ENCODE measurements around the gene TDRD15. TPM values are rescaled to one million over a fixed set of nuclear protein-coding genes. Genes with fewer than 3 reads are reported as not detected.

TDRD15 gene
- total RNA-seq (2014; rRNA removed; shearing (Covaris generic); ENCODE audit: low replicate concordance) = not detected in 2 replicates

- Histone ChIP-seq H3K4me3 (ENCODE audit: low read length) (no peak within 1 kb of the TSS), H3K9me3 (ENCODE audit: low read length) (no peaks in the 10 kb centered on the region), H3K36me3 (ENCODE audit: insufficient read depth, low read length) (no peaks in the 10 kb centered on the region), H3K4me1 (ENCODE audit: low read length) (no peaks in the 10 kb centered on the region), H3K9me2 (replicated peaks; ENCODE audit: insufficient read depth, low read length) (no peaks in the 10 kb centered on the region), H4K20me1 (ENCODE audit: insufficient read depth, low read depth, low read length) (no peaks in the 10 kb centered on the region), H3K27ac (ENCODE audit: low read length) (no peak within 1 kb of the TSS), H3K79me2 (ENCODE audit: low read length) (no peaks in the 10 kb centered on the region), H3K4me2 (ENCODE audit: low read depth, low read length, poor library complexity, severe bottlenecking) (no peak within 1 kb of the TSS), H3K27me3 (ENCODE audit: low read length) (no peaks in the 10 kb centered on the region), H2AFZ (ENCODE audit: low read length) (no peak within 1 kb of the TSS), H3K9ac (ENCODE audit: low read length) (no peak within 1 kb of the TSS)
- DNase-seq = no peak
These were observed at the start of gene TDRD15 for GRCh38 chr2:21123473-21124393. Gene TDRD15 (plus strand): TSS chr2:21123968. CDS start chr2:21137468, 13,500 bp downstream.

GRCh38 chr2:21078296-21078695, 45.5 kb upstream of the TDRD15 start:
- H3K4me1 ChIP-seq (ENCODE audit: low read length) = no peaks in the 10 kb centered on the region
- H3K27ac ChIP-seq (ENCODE audit: low read length) = no peak overlapping the region
- H3K79me2 ChIP-seq (ENCODE audit: low read length) = no peaks in the 10 kb centered on the region
- no peaks in the 10 kb centered on the region for H3K9me2 ChIP-seq (replicated peaks; ENCODE audit: insufficient read depth, low read length)
- H3K4me3 ChIP-seq (ENCODE audit: low read length) = no peak overlapping the region
- no peak overlapping the region for H3K4me2 ChIP-seq (ENCODE audit: low read depth, low read length, poor library complexity, severe bottlenecking)
- H4K20me1 ChIP-seq (ENCODE audit: insufficient read depth, low read depth, low read length) = no peaks in the 10 kb centered on the region
- H3K9me3 ChIP-seq (ENCODE audit: low read length) = no peaks in the 10 kb centered on the region
- no peaks in the 10 kb centered on the region for H3K27me3 ChIP-seq (ENCODE audit: low read length)
- no peak overlapping the region for H3K9ac ChIP-seq (ENCODE audit: low read length)
- H3K36me3 ChIP-seq (ENCODE audit: insufficient read depth, low read length) = no peaks in the 10 kb centered on the region
- no peak overlapping the region for H2AFZ ChIP-seq (ENCODE audit: low read length)
- DNase-seq = no peak

GRCh38 chr2:21083482-21083881, 40.3 kb upstream of the TDRD15 start:
- H3K79me2 ChIP-seq (ENCODE audit: low read length) = no peaks in the 10 kb centered on the region
- H3K27ac ChIP-seq (ENCODE audit: low read length) = no peak overlapping the region
- no peaks in the 10 kb centered on the region for H3K36me3 ChIP-seq (ENCODE audit: insufficient read depth, low read length)
- H3K27me3 ChIP-seq (ENCODE audit: low read length) = no peaks in the 10 kb centered on the region
- no peaks in the 10 kb centered on the region for H3K4me1 ChIP-seq (ENCODE audit: low read length)
- no peaks in the 10 kb centered on the region for H3K9me3 ChIP-seq (ENCODE audit: low read length)
- H3K4me2 ChIP-seq (ENCODE audit: low read depth, low read length, poor library complexity, severe bottlenecking) = no peak overlapping the region
- H4K20me1 ChIP-seq (ENCODE audit: insufficient read depth, low read depth, low read length) = no peaks in the 10 kb centered on the region
- H3K9ac ChIP-seq (ENCODE audit: low read length) = no peak overlapping the region
- H3K9me2 ChIP-seq (replicated peaks; ENCODE audit: insufficient read depth, low read length) = no peaks in the 10 kb centered on the region
- H3K4me3 ChIP-seq (ENCODE audit: low read length) = no peak overlapping the region
- H2AFZ ChIP-seq (ENCODE audit: low read length) = no peak overlapping the region
- DNase-seq = peak; percentile 38

- no peaks in the 10 kb centered on the region for H3K9me3 ChIP-seq (ENCODE audit: low read length)
- H3K4me3 ChIP-seq (ENCODE audit: low read length) = no peak overlapping the region
- H3K27ac ChIP-seq (ENCODE audit: low read length) = no peak overlapping the region
- H3K27me3 ChIP-seq (ENCODE audit: low read length) = no peaks in the 10 kb centered on the region
- H3K79me2 ChIP-seq (ENCODE audit: low read length) = no peaks in the 10 kb centered on the region
- no peaks in the 10 kb centered on the region for H3K4me1 ChIP-seq (ENCODE audit: low read length)
- H4K20me1 ChIP-seq (ENCODE audit: insufficient read depth, low read depth, low read length) = no peaks in the 10 kb centered on the region
- H3K9me2 ChIP-seq (replicated peaks; ENCODE audit: insufficient read depth, low read length) = no peaks in the 10 kb centered on the region
- no peak overlapping the region for H2AFZ ChIP-seq (ENCODE audit: low read length)
- H3K36me3 ChIP-seq (ENCODE audit: insufficient read depth, low read length) = no peaks in the 10 kb centered on the region
- H3K4me2 ChIP-seq (ENCODE audit: low read depth, low read length, poor library complexity, severe bottlenecking) = no peak overlapping the region
- no peak overlapping the region for H3K9ac ChIP-seq (ENCODE audit: low read length)
- no peak for DNase-seq
These were observed 39.4 kb upstream of the TDRD15 start for GRCh38 chr2:21084401-21084800.

GRCh38 chr2:21092308-21092869, 31.4 kb upstream of the TDRD15 start:
- Histone ChIP-seq H4K20me1 (ENCODE audit: insufficient read depth, low read depth, low read length) (no peaks in the 10 kb centered on the region), H3K27ac (ENCODE audit: low read length) (no peak overlapping the region), H3K4me2 (ENCODE audit: low read depth, low read length, poor library complexity, severe bottlenecking) (no peak overlapping the region), H3K79me2 (ENCODE audit: low read length) (no peaks in the 10 kb centered on the region), H3K9me3 (ENCODE audit: low read length) (no peaks in the 10 kb centered on the region), H3K9me2 (replicated peaks; ENCODE audit: insufficient read depth, low read length) (no peaks in the 10 kb centered on the region), H3K36me3 (ENCODE audit: insufficient read depth, low read length) (no peaks in the 10 kb centered on the region), H3K4me1 (ENCODE audit: low read length) (no peaks in the 10 kb centered on the region), H3K27me3 (ENCODE audit: low read length) (no peaks in the 10 kb centered on the region), H3K4me3 (ENCODE audit: low read length) (no peak overlapping the region), H2AFZ (ENCODE audit: low read length) (no peak overlapping the region), H3K9ac (ENCODE audit: low read length) (no peak overlapping the region)
- DNase-seq = peak; percentile 33

- no peaks in the 10 kb centered on the region for H3K9me3 ChIP-seq (ENCODE audit: low read length)
- H3K4me1 ChIP-seq (ENCODE audit: low read length) = no peaks in the 10 kb centered on the region
- no peak overlapping the region for H3K4me3 ChIP-seq (ENCODE audit: low read length)
- DNase-seq = peak; percentile 22
- no peaks in the 10 kb centered on the region for H3K36me3 ChIP-seq (ENCODE audit: insufficient read depth, low read length)
- H3K9me2 ChIP-seq (replicated peaks; ENCODE audit: insufficient read depth, low read length) = no peaks in the 10 kb centered on the region
- H3K27me3 ChIP-seq (ENCODE audit: low read length) = no peaks in the 10 kb centered on the region
- no peak overlapping the region for H3K9ac ChIP-seq (ENCODE audit: low read length)
- H3K79me2 ChIP-seq (ENCODE audit: low read length) = no peaks in the 10 kb centered on the region
- H4K20me1 ChIP-seq (ENCODE audit: insufficient read depth, low read depth, low read length) = no peaks in the 10 kb centered on the region
- no peak overlapping the region for H3K27ac ChIP-seq (ENCODE audit: low read length)
- no peak overlapping the region for H3K4me2 ChIP-seq (ENCODE audit: low read depth, low read length, poor library complexity, severe bottlenecking)
- H2AFZ ChIP-seq (ENCODE audit: low read length) = no peak overlapping the region
These were observed 28.6 kb upstream of the TDRD15 start for GRCh38 chr2:21095178-21095577.

GRCh38 chr2:21095714-21096113, 28.1 kb upstream of the TDRD15 start:
- no peaks in the 10 kb centered on the region for H3K9me3 ChIP-seq (ENCODE audit: low read length)
- no peaks in the 10 kb centered on the region for H3K27me3 ChIP-seq (ENCODE audit: low read length)
- no peak overlapping the region for H3K9ac ChIP-seq (ENCODE audit: low read length)
- no peaks in the 10 kb centered on the region for H3K9me2 ChIP-seq (replicated peaks; ENCODE audit: insufficient read depth, low read length)
- H3K4me1 ChIP-seq (ENCODE audit: low read length) = no peaks in the 10 kb centered on the region
- no peaks in the 10 kb centered on the region for H3K36me3 ChIP-seq (ENCODE audit: insufficient read depth, low read length)
- H3K4me2 ChIP-seq (ENCODE audit: low read depth, low read length, poor library complexity, severe bottlenecking) = no peak overlapping the region
- no peak overlapping the region for H3K4me3 ChIP-seq (ENCODE audit: low read length)
- no peaks in the 10 kb centered on the region for H4K20me1 ChIP-seq (ENCODE audit: insufficient read depth, low read depth, low read length)
- H3K79me2 ChIP-seq (ENCODE audit: low read length) = no peaks in the 10 kb centered on the region
- no peak for DNase-seq
- no peak overlapping the region for H3K27ac ChIP-seq (ENCODE audit: low read length)
- no peak overlapping the region for H2AFZ ChIP-seq (ENCODE audit: low read length)

GRCh38 chr2:21096458-21096857, 27.3 kb upstream of the TDRD15 start:
- no peak overlapping the region for H3K4me2 ChIP-seq (ENCODE audit: low read depth, low read length, poor library complexity, severe bottlenecking)

More at GRCh38 chr2:21096458-21096857, 27.3 kb upstream of the TDRD15 start:
- Histone ChIP-seq H3K4me1 (ENCODE audit: low read length) (no peaks in the 10 kb centered on the region), H3K27me3 (ENCODE audit: low read length) (no peaks in the 10 kb centered on the region), H3K27ac (ENCODE audit: low read length) (no peak overlapping the region), H4K20me1 (ENCODE audit: insufficient read depth, low read depth, low read length) (no peaks in the 10 kb centered on the region), H3K4me3 (ENCODE audit: low read length) (no peak overlapping the region), H3K79me2 (ENCODE audit: low read length) (no peaks in the 10 kb centered on the region), H3K9me2 (replicated peaks; ENCODE audit: insufficient read depth, low read length) (no peaks in the 10 kb centered on the region), H2AFZ (ENCODE audit: low read length) (no peak overlapping the region), H3K9me3 (ENCODE audit: low read length) (no peaks in the 10 kb centered on the region), H3K36me3 (ENCODE audit: insufficient read depth, low read length) (no peaks in the 10 kb centered on the region), H3K9ac (ENCODE audit: low read length) (no peak overlapping the region)
- peak; percentile 7 for DNase-seq
